PC-9 (cell line): Measurements from ENCODE around the gene OR10X1. TPM values are rescaled to one million over a fixed set of nuclear protein-coding genes. Genes with fewer than 3 reads are reported as not detected.

ENCODE experiments used
- BruUV-seq: library from RNA; stranded (reverse); fragments of 400-500 nt; replicated peaks from 2 replicates; lab custom pipeline; 2021; lab: Mats Ljungman, UMichigan
- CTCF ChIA-PET: fragments of 300-600 bp; sonication (Branson Sonifier 250); formaldehyde crosslinking; loops from one replicate; lab custom pipeline; 2022; ENCODE audit warnings: antibody characterized with exemption; lab: Charles Lee
- POLR2A ChIA-PET: fragments of 300-600 bp; sonication (Branson Sonifier 250); formaldehyde crosslinking; loops from one replicate; lab custom pipeline; 2022; ENCODE audit warnings: antibody characterized with exemption; ENCODE audit not compliant: unreplicated experiment; lab: Charles Lee
- DNase-seq, 2 experiments: peaks; one replicate each; pipeline versions ENCODE4 v3.0.0 to v3.0.0-alpha.2; 2015 to 2022; ENCODE audit warnings: mixed read lengths in 1 of 2
- H2AFZ ChIP-seq: fragments of 200-600 bp; sonication (generic); 2 replicates; pipeline ENCODE4 v1.8.1; 2017; ENCODE audit warnings: antibody characterized with exemption
- H3F3A ChIP-seq: fragments of 200-600 bp; sonication (generic); 2 replicates; pipeline ENCODE4 v1.8.1; 2017; ENCODE audit warnings: antibody characterized with exemption, mild to moderate bottlenecking, low read depth; ENCODE audit not compliant: insufficient read depth
- H3K27ac ChIP-seq: fragments of 200-600 bp; sonication (generic); 2 replicates; pipeline ENCODE4 v1.6.1; 2016; ENCODE audit warnings: mixed run types
- H3K27me3 ChIP-seq: fragments of 200-600 bp; sonication (generic); 2 replicates; pipeline ENCODE4 v1.6.1; 2016; ENCODE audit warnings: low read depth, mixed run types; ENCODE audit not compliant: insufficient read depth
- H3K36me3 ChIP-seq: fragments of 200-600 bp; sonication (generic); 2 replicates; pipeline ENCODE4 v1.6.1; 2016; ENCODE audit warnings: low read depth, mixed run types
- H3K4me1 ChIP-seq: fragments of 200-600 bp; sonication (generic); replicated peaks from 2 replicates; pipeline ENCODE4 v1.6.1; 2016; ENCODE audit warnings: mixed run types; ENCODE audit not compliant: insufficient read depth
- H3K4me2 ChIP-seq: fragments of 200-600 bp; sonication (generic); 2 replicates; pipeline ENCODE4 v1.6.1; 2017; ENCODE audit warnings: mixed run types
- H3K4me3 ChIP-seq: fragments of 200-600 bp; sonication (generic); 2 replicates; pipeline ENCODE4 v1.6.1; 2016; ENCODE audit warnings: mixed run types
- H3K79me2 ChIP-seq: fragments of 200-600 bp; sonication (generic); 2 replicates; pipeline ENCODE4 v1.6.1; 2017; ENCODE audit warnings: low read depth, mixed run types
- H3K9me2 ChIP-seq: fragments of 200-600 bp; sonication (generic); 2 replicates; pipeline ENCODE4 v1.8.1; 2017; ENCODE audit warnings: mild to moderate bottlenecking; ENCODE audit not compliant: insufficient read depth
- H3K9me3 ChIP-seq: fragments of 200-600 bp; sonication (generic); 2 replicates; pipeline ENCODE4 v1.8.1; 2016; ENCODE audit warnings: low read depth; ENCODE audit not compliant: insufficient read depth
- H4K20me1 ChIP-seq: fragments of 200-600 bp; sonication (generic); 2 replicates; pipeline ENCODE4 v1.8.1; 2017; ENCODE audit not compliant: insufficient read depth
- EZH2 ChIP-seq: fragments of 200-600 bp; sonication (generic); IDR thresholded peaks from 2 replicates; pipeline ENCODE4 v1.8.0; 2017; ENCODE audit warnings: antibody characterized with exemption, low read depth
- intact Hi-C: fragments of 100-400 bp; cut with micrococcal nuclease; formaldehyde crosslinking; loops from one replicate; pipeline ENCODE4 v1.10.0; 2022; ENCODE audit not compliant: unreplicated experiment
- total RNA-seq: library from RNA; stranded (reverse); gene quantifications from 2 replicates; pipeline ENCODE4 v1.2.3, GENCODE V29; 2021
- TF ChIP-seq, protein P1 (sequence below): fragments of 200-600 bp; sonication (generic); conservative IDR thresholded peaks from 2 replicates; pipeline ENCODE4 v1.6.1; 2017; ENCODE audit warnings: mixed run types, antibody characterized with exemption, mild to moderate bottlenecking, moderate library complexity

Gene OR10X1
- total RNA-seq, 1 experiment from 2014 or later: not detected

DNA sequence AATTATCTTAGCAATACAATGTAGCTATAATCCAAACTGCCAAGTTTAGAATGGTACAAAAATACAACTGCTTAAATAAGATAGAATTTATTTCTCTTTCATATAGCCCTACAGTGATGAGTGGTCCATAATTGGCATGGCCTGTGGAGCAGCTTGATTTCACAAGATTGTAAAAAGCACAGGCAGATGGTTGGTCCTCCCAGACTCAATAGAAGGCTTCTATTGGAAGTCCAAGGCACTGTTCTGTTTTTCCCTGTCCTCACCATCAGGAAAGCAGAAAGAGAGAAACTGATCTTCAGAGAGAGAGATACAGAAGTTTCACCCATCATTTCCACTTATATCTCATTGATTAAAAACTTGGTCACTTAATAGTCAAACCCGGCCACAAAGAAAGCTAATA lies 7.5 kb downstream of the OR10X1 start:
- Histone ChIP-seq H3K27ac (no peak overlapping the region), H3K4me3 (no peak overlapping the region), H3F3A (no peaks in the 10 kb centered on the region), H3K9me3 (no peaks in the 10 kb centered on the region), H4K20me1 (no peaks in the 10 kb centered on the region), H3K36me3 (no peaks in the 10 kb centered on the region), H3K4me1 (no peaks in the 10 kb centered on the region), H3K9me2 (no peaks in the 10 kb centered on the region), H3K27me3 (0 out of 2 replicates have a peak, but pooled peaks cover 2% of the 10 kb centered on the region), H3K4me2 (no peak overlapping the region), H3K79me2 (no peaks in the 10 kb centered on the region), H2AFZ (no peak overlapping the region)
- intact Hi-C loops: no loop called here
- BruUV-seq: no TSS peak
- CTCF ChIA-PET: no interaction called here
- no peak for DNase-seq
- TF ChIP-seq EZH2: no peak
- TF ChIP-seq, protein P1, sequence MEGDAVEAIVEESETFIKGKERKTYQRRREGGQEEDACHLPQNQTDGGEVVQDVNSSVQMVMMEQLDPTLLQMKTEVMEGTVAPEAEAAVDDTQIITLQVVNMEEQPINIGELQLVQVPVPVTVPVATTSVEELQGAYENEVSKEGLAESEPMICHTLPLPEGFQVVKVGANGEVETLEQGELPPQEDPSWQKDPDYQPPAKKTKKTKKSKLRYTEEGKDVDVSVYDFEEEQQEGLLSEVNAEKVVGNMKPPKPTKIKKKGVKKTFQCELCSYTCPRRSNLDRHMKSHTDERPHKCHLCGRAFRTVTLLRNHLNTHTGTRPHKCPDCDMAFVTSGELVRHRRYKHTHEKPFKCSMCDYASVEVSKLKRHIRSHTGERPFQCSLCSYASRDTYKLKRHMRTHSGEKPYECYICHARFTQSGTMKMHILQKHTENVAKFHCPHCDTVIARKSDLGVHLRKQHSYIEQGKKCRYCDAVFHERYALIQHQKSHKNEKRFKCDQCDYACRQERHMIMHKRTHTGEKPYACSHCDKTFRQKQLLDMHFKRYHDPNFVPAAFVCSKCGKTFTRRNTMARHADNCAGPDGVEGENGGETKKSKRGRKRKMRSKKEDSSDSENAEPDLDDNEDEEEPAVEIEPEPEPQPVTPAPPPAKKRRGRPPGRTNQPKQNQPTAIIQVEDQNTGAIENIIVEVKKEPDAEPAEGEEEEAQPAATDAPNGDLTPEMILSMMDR: no peak
- POLR2A ChIA-PET: no interaction called here

- Histone ChIP-seq H3K4me2 (no peak within 1 kb of the TSS), H2AFZ (no peak within 1 kb of the TSS), H3K4me1 (no peaks in the 10 kb centered on the region), H3K9me2 (no peaks in the 10 kb centered on the region), H3K79me2 (no peaks in the 10 kb centered on the region), H3K4me3 (no peak within 1 kb of the TSS), H4K20me1 (no peaks in the 10 kb centered on the region), H3K9me3 (no peaks in the 10 kb centered on the region), H3K27me3 (no peaks in the 10 kb centered on the region), H3K36me3 (no peaks in the 10 kb centered on the region), H3F3A (no peaks in the 10 kb centered on the region), H3K27ac (no peak within 1 kb of the TSS)
- CTCF ChIA-PET: no interaction called here
- DNase-seq: no peak
- intact Hi-C loops: no loop called here
- no TSS peak for BruUV-seq
- TF ChIP-seq EZH2: no peak
- TF ChIP-seq, protein P1: no peak
- POLR2A ChIA-PET: no interaction called here
These were observed 9.2 kb downstream of the OR10X1 start, which contains the start of gene OR6P1 for GRCh38 chr1:158570480-158570879. Gene OR6P1 (minus strand): TSS chr1:158570580. CDS start chr1:158563604, 6,976 bp downstream.

GRCh38 chr1:158564608-158565007 lies 15.1 kb downstream of the OR10X1 start:
- ChIA-PET POLR2A (no interaction called here), CTCF (no interaction called here)
- BruUV-seq: no TSS peak

More at GRCh38 chr1:158564608-158565007, 15.1 kb downstream of the OR10X1 start:
- Histone ChIP-seq H3F3A (no peaks in the 10 kb centered on the region), H3K27ac (no peak overlapping the region), H3K4me1 (no peaks in the 10 kb centered on the region), H3K4me2 (no peak overlapping the region), H3K9me3 (no peaks in the 10 kb centered on the region), H2AFZ (no peak overlapping the region), H4K20me1 (no peaks in the 10 kb centered on the region), H3K79me2 (no peaks in the 10 kb centered on the region), H3K9me2 (no peaks in the 10 kb centered on the region), H3K36me3 (no peaks in the 10 kb centered on the region), H3K27me3 (no peaks in the 10 kb centered on the region), H3K4me3 (no peak overlapping the region)
- no peak for DNase-seq
- TF ChIP-seq, protein P1: no peak
- no peak for TF ChIP-seq EZH2
- intact Hi-C loops: no loop called here
